ENCODE results near the gene KCNK5. TPM values are rescaled to one million over a fixed set of nuclear protein-coding genes. Genes with fewer than 3 reads are reported as not detected.
A peak's percentile ranks its signal among the peaks of the same experiment; 100 is the strongest.

Gene KCNK5
- 41.5 and 42.6 TPM in 2 replicates for total RNA-seq

GRCh38 chr6:39228992-39229767, at the start of gene KCNK5:
KCNK5 (minus strand) TSS chr6:39229475; CDS start chr6:39229111, 364 bp downstream.
- intact Hi-C loops (cut with micrococcal nuclease) = loop anchor here (1.0 to 10.0 kb wide), 6 partner anchors 34 to 144 kb away; partner anchors contain the start of gene SAYSD1
- Mint-ChIP-seq H3K27ac (peak within 1 kb of the TSS; percentile 72), H3K4me1 (ENCODE audit: low read depth) (peaks cover 32% of the 10 kb centered on the region), H3K4me3 (ENCODE audit: low read depth) (peak within 1 kb of the TSS; percentile 89), H3K9me3 (no peaks in the 10 kb centered on the region), H3K36me3 (ENCODE audit: low read depth) (peaks cover 40% of the 10 kb centered on the region), H3K27me3 (ENCODE audit: low read depth) (no peaks in the 10 kb centered on the region)
- DNase-seq (ENCODE audit: low spot score) = peak; percentile 86

GRCh38 chr6:39276379-39276995, 47.2 kb upstream of the KCNK5 start:
- intact Hi-C loops (cut with micrococcal nuclease) = no loop called here
- Mint-ChIP-seq H3K27ac (no peak overlapping the region), H3K4me3 (ENCODE audit: low read depth) (no peak overlapping the region)

GRCh38 chr6:39274903-39275302, 45.6 kb upstream of the KCNK5 start:
- Mint-ChIP-seq H3K36me3 (ENCODE audit: low read depth) (no peaks in the 10 kb centered on the region), H3K9me3 (no peaks in the 10 kb centered on the region), H3K4me1 (ENCODE audit: low read depth) (no peaks in the 10 kb centered on the region), H3K27ac (no peak overlapping the region), H3K27me3 (ENCODE audit: low read depth) (peaks cover 19% of the 10 kb centered on the region), H3K4me3 (ENCODE audit: low read depth) (no peak overlapping the region)
- intact Hi-C loops (cut with micrococcal nuclease) = no loop called here
- no peak for DNase-seq (ENCODE audit: low spot score)

More at GRCh38 chr6:39276379-39276995, 47.2 kb upstream of the KCNK5 start:
- H3K4me1 Mint-ChIP-seq (ENCODE audit: low read depth) = no peaks in the 10 kb centered on the region
- no peaks in the 10 kb centered on the region for H3K9me3 Mint-ChIP-seq
- no peaks in the 10 kb centered on the region for H3K36me3 Mint-ChIP-seq (ENCODE audit: low read depth)
- no peak for DNase-seq (ENCODE audit: low spot score)
- peaks cover 19% of the 10 kb centered on the region for H3K27me3 Mint-ChIP-seq (ENCODE audit: low read depth)

GRCh38 chr6:39274471-39274870, 45.2 kb upstream of the KCNK5 start:
- no peak for DNase-seq (ENCODE audit: low spot score)
- Mint-ChIP-seq H3K4me3 (ENCODE audit: low read depth) (no peak overlapping the region), H3K9me3 (no peaks in the 10 kb centered on the region), H3K36me3 (ENCODE audit: low read depth) (no peaks in the 10 kb centered on the region), H3K4me1 (ENCODE audit: low read depth) (no peaks in the 10 kb centered on the region), H3K27me3 (ENCODE audit: low read depth) (peaks cover 19% of the 10 kb centered on the region), H3K27ac (no peak overlapping the region)
- intact Hi-C loops (cut with micrococcal nuclease) = no loop called here

- H3K36me3 Mint-ChIP-seq (ENCODE audit: low read depth) = no peaks in the 10 kb centered on the region
- H3K27ac Mint-ChIP-seq = no peak overlapping the region
- H3K9me3 Mint-ChIP-seq = no peaks in the 10 kb centered on the region
- no peaks in the 10 kb centered on the region for H3K4me1 Mint-ChIP-seq (ENCODE audit: low read depth)
- intact Hi-C loops (cut with micrococcal nuclease) = no loop called here
- H3K4me3 Mint-ChIP-seq (ENCODE audit: low read depth) = no peak overlapping the region
- DNase-seq (ENCODE audit: low spot score) = no peak
- peaks cover 19% of the 10 kb centered on the region for H3K27me3 Mint-ChIP-seq (ENCODE audit: low read depth)
Observed at GRCh38 chr6:39273406-39273821, 44.1 kb upstream of the KCNK5 start.

GRCh38 chr6:39269961-39270360, 40.7 kb upstream of the KCNK5 start:
- intact Hi-C loops (cut with micrococcal nuclease) = no loop called here
- DNase-seq (ENCODE audit: low spot score) = no peak
- H3K27me3 Mint-ChIP-seq (ENCODE audit: low read depth) = peaks cover 4% of the 10 kb centered on the region
- H3K27ac Mint-ChIP-seq = no peak overlapping the region
- H3K4me1 Mint-ChIP-seq (ENCODE audit: low read depth) = peaks cover 5% of the 10 kb centered on the region
- H3K4me3 Mint-ChIP-seq (ENCODE audit: low read depth) = no peak overlapping the region
- no peaks in the 10 kb centered on the region for H3K36me3 Mint-ChIP-seq (ENCODE audit: low read depth)
- H3K9me3 Mint-ChIP-seq = no peaks in the 10 kb centered on the region

- intact Hi-C loops (cut with micrococcal nuclease) = no loop called here
- Mint-ChIP-seq H3K9me3 (no peaks in the 10 kb centered on the region), H3K4me3 (ENCODE audit: low read depth) (no peak overlapping the region), H3K4me1 (ENCODE audit: low read depth) (peaks cover 9% of the 10 kb centered on the region), H3K27me3 (ENCODE audit: low read depth) (peaks cover 2% of the 10 kb centered on the region), H3K36me3 (ENCODE audit: low read depth) (no peaks in the 10 kb centered on the region), H3K27ac (no peak overlapping the region)
- DNase-seq (ENCODE audit: low spot score) = no peak
Observed at GRCh38 chr6:39268721-39269120, 39.4 kb upstream of the KCNK5 start.

GRCh38 chr6:39268171-39268570, 38.9 kb upstream of the KCNK5 start:
- intact Hi-C loops (cut with micrococcal nuclease) = no loop called here
- Mint-ChIP-seq H3K27ac (no peak overlapping the region), H3K9me3 (no peaks in the 10 kb centered on the region), H3K36me3 (ENCODE audit: low read depth) (no peaks in the 10 kb centered on the region), H3K4me1 (ENCODE audit: low read depth) (peaks cover 13% of the 10 kb centered on the region), H3K4me3 (ENCODE audit: low read depth) (no peak overlapping the region), H3K27me3 (ENCODE audit: low read depth) (no peaks in the 10 kb centered on the region)
- DNase-seq (ENCODE audit: low spot score) = no peak

GRCh38 chr6:39266782-39267355, 37.6 kb upstream of the KCNK5 start:
- intact Hi-C loops (cut with micrococcal nuclease) = no loop called here
- Mint-ChIP-seq H3K27ac (no peak overlapping the region), H3K4me3 (ENCODE audit: low read depth) (no peak overlapping the region), H3K36me3 (ENCODE audit: low read depth) (no peaks in the 10 kb centered on the region), H3K4me1 (ENCODE audit: low read depth) (peaks cover 13% of the 10 kb centered on the region), H3K9me3 (no peaks in the 10 kb centered on the region), H3K27me3 (ENCODE audit: low read depth) (peaks cover 2% of the 10 kb centered on the region)
- DNase-seq (ENCODE audit: low spot score) = no peak

- Mint-ChIP-seq H3K4me3 (ENCODE audit: low read depth) (no peak overlapping the region), H3K4me1 (ENCODE audit: low read depth) (peaks cover 13% of the 10 kb centered on the region), H3K36me3 (ENCODE audit: low read depth) (no peaks in the 10 kb centered on the region), H3K27me3 (ENCODE audit: low read depth) (peaks cover 4% of the 10 kb centered on the region), H3K9me3 (no peaks in the 10 kb centered on the region), H3K27ac (no peak overlapping the region)
- intact Hi-C loops (cut with micrococcal nuclease) = no loop called here
- DNase-seq (ENCODE audit: low spot score) = no peak
Observed at GRCh38 chr6:39266375-39266774, 37.1 kb upstream of the KCNK5 start.

- H3K27ac Mint-ChIP-seq = no peak overlapping the region
- no peaks in the 10 kb centered on the region for H3K36me3 Mint-ChIP-seq (ENCODE audit: low read depth)
- H3K4me1 Mint-ChIP-seq (ENCODE audit: low read depth) = peaks cover 15% of the 10 kb centered on the region
- no peak overlapping the region for H3K4me3 Mint-ChIP-seq (ENCODE audit: low read depth)
- H3K9me3 Mint-ChIP-seq = no peaks in the 10 kb centered on the region
- H3K27me3 Mint-ChIP-seq (ENCODE audit: low read depth) = peaks cover 12% of the 10 kb centered on the region
- intact Hi-C loops (cut with micrococcal nuclease) = loop anchor here (2.0 kb wide), 2 partner anchors 27 to 35 kb away; partner anchors contain the start of gene KCNK5
- DNase-seq (ENCODE audit: low spot score) = peak; percentile 9
Observed at GRCh38 chr6:39263303-39264037, 34.2 kb upstream of the KCNK5 start.

GRCh38 chr6:39261751-39262150, 32.5 kb upstream of the KCNK5 start:
- intact Hi-C loops (cut with micrococcal nuclease) = loop anchor here (2.0 kb wide), 2 partner anchors 25 to 33 kb away; partner anchors contain the start of gene KCNK5
- H3K36me3 Mint-ChIP-seq (ENCODE audit: low read depth) = no peaks in the 10 kb centered on the region
- DNase-seq (ENCODE audit: low spot score) = no peak
- H3K4me1 Mint-ChIP-seq (ENCODE audit: low read depth) = peaks cover 12% of the 10 kb centered on the region
- H3K4me3 Mint-ChIP-seq (ENCODE audit: low read depth) = no peak overlapping the region
- peaks cover 15% of the 10 kb centered on the region for H3K27me3 Mint-ChIP-seq (ENCODE audit: low read depth)
- no peak overlapping the region for H3K27ac Mint-ChIP-seq
- no peaks in the 10 kb centered on the region for H3K9me3 Mint-ChIP-seq
